Liver (tissue), 9 donors: ENCODE data around the gene GALNT1. TPM values are rescaled to one million over a fixed set of nuclear protein-coding genes. Genes with fewer than 3 reads are reported as not detected.

Experiments used
- DNase-seq: peaks from one replicate; pipeline ENCODE4 v3.0.0-alpha.2; 2017; ENCODE audit warnings: low spot score
- H3K27ac ChIP-seq, 2 donors: one replicate each; pipeline ENCODE4 v1.7.0; 2013; ENCODE audit warnings: inconsistent platforms in 2 of 2, low read length in 2 of 2, control low read depth in 1 of 2, low read depth in 1 of 2, mild to moderate bottlenecking in 1 of 2
- H3K27me3 ChIP-seq, 4 donors: one replicate each; pipeline versions ENCODE4 v1.6.1 to v1.7.0; 2013; ENCODE audit warnings: low read length in 3 of 4, inconsistent platforms in 1 of 4, mild to moderate bottlenecking in 1 of 4, moderate library complexity in 1 of 4; ENCODE audit not compliant: control insufficient read depth in 4 of 4, insufficient read depth in 4 of 4
- H3K36me3 ChIP-seq, 4 donors: one replicate each; pipeline versions ENCODE4 v1.6.1 to v1.7.0; 2013; ENCODE audit warnings: low read length in 3 of 4, mild to moderate bottlenecking in 3 of 4, low read depth in 1 of 4, moderate library complexity in 1 of 4; ENCODE audit not compliant: control insufficient read depth in 4 of 4, insufficient read depth in 3 of 4
- H3K4me1 ChIP-seq, 4 donors: one replicate each; pipeline versions ENCODE4 v1.6.1 to v1.7.0; 2013; ENCODE audit warnings: low read length in 3 of 4, mild to moderate bottlenecking in 3 of 4, moderate library complexity in 1 of 4; ENCODE audit not compliant: control insufficient read depth in 4 of 4, insufficient read depth in 4 of 4
- H3K4me3 ChIP-seq, 3 donors: one replicate each; pipeline versions ENCODE4 v1.6.1 to v1.7.0; 2013; ENCODE audit warnings: low read length in 3 of 3, control low read depth in 1 of 3, low read depth in 1 of 3, mild to moderate bottlenecking in 1 of 3
- H3K9ac ChIP-seq, 2 donors: one replicate each; pipeline ENCODE4 v1.7.0; 2013; ENCODE audit warnings: low read length in 2 of 2, mild to moderate bottlenecking in 2 of 2, moderate library complexity in 2 of 2, control low read depth in 1 of 2, low read depth in 1 of 2
- H3K9me3 ChIP-seq, 4 donors: one replicate each; pipeline versions ENCODE4 v1.6.1 to v1.7.0; 2013; ENCODE audit warnings: low read length in 3 of 4; ENCODE audit not compliant: control insufficient read depth in 4 of 4
- CTCF ChIP-seq: fragments of 150-350 bp; IDR thresholded peaks from 2 replicates; pipeline ENCODE4 v1.5.1; 2017; ENCODE audit warnings: improper control_type of control experiment, low read depth, low read length; ENCODE audit not compliant: missing input control
- FOXA1 ChIP-seq: IDR thresholded peaks from 2 replicates; pipeline ENCODE4 v1.6.1; 2016; ENCODE audit warnings: antibody characterized with exemption
- FOXA2 ChIP-seq: IDR thresholded peaks from 2 replicates; pipeline ENCODE4 v1.6.1; 2016; ENCODE audit warnings: antibody characterized with exemption
- GABPA ChIP-seq, 2 donors: IDR thresholded peaks in 1 of 2; conservative IDR thresholded peaks in 1 of 2; 2 replicates each; pipeline ENCODE4 v1.6.1; 2016; ENCODE audit warnings: antibody characterized with exemption in 2 of 2, mild to moderate bottlenecking in 1 of 2, moderate library complexity in 1 of 2
- HNF4A ChIP-seq, 2 donors: conservative IDR thresholded peaks; 2 replicates each; pipeline ENCODE4 v1.6.1; 2016; ENCODE audit warnings: antibody characterized with exemption in 2 of 2, mild to moderate bottlenecking in 2 of 2
- HNF4G ChIP-seq: IDR thresholded peaks from 2 replicates; pipeline ENCODE4 v1.6.1; 2016; ENCODE audit warnings: antibody characterized with exemption
- JUND ChIP-seq, 2 donors: IDR thresholded peaks; 2 replicates each; pipeline ENCODE4 v1.6.1; 2016; ENCODE audit warnings: antibody characterized with exemption in 2 of 2
- MAX ChIP-seq: IDR thresholded peaks from 2 replicates; pipeline ENCODE4 v1.6.1; 2016; ENCODE audit warnings: antibody characterized with exemption
- NR2F2 ChIP-seq: IDR thresholded peaks from 2 replicates; pipeline ENCODE4 v1.6.1; 2016; ENCODE audit warnings: antibody characterized with exemption
- RAD21 ChIP-seq, 2 donors: IDR thresholded peaks; 2 replicates each; pipeline ENCODE4 v1.6.1; 2016; ENCODE audit warnings: antibody characterized with exemption in 2 of 2, mild to moderate bottlenecking in 2 of 2
- REST ChIP-seq: IDR thresholded peaks from 2 replicates; pipeline ENCODE4 v1.6.1; 2016; ENCODE audit warnings: antibody characterized with exemption, mild to moderate bottlenecking
- RXRA ChIP-seq, 2 donors: IDR thresholded peaks; 2 replicates each; pipeline ENCODE4 v1.6.1; 2017 to 2018; ENCODE audit warnings: antibody characterized with exemption in 2 of 2, mild to moderate bottlenecking in 1 of 2
- SP1 ChIP-seq: IDR thresholded peaks from 2 replicates; pipeline ENCODE4 v1.6.1; 2018; ENCODE audit warnings: antibody characterized with exemption, mild to moderate bottlenecking
- TAF1 ChIP-seq: conservative IDR thresholded peaks from 2 replicates; pipeline ENCODE4 v1.6.1; 2016; ENCODE audit warnings: antibody characterized with exemption, mild to moderate bottlenecking
- YY1 ChIP-seq: IDR thresholded peaks from 2 replicates; pipeline ENCODE4 v1.6.1; 2016; ENCODE audit warnings: antibody characterized with exemption, mild to moderate bottlenecking
- ZBTB33 ChIP-seq: IDR thresholded peaks from 2 replicates; pipeline ENCODE4 v1.6.1; 2016; ENCODE audit warnings: antibody characterized with exemption
- WGBS: extraction: QIAGEN DNeasy Blood & Tissue Kit; methylation state at CpG from one replicate; pipeline ENCODE4 v1.1.7; 2013; 5-methylcytosine and 5-hydroxymethylcytosine counted together
- polyA plus RNA-seq, 2 donors: library from polyadenylated mRNA; stranded (reverse) in 1 of 2; unstranded in 1 of 2; fragments of 200-250 nt in 1 of 2; fragments of >200 nt in 1 of 2; fragmentation: Nextera tagmentation in 1 of 2; extraction: Ambion mirVana in 1 of 2; gene quantifications; one replicate each; pipeline versions ENCODE4 v1.2.1 to v1.2.3, GENCODE V29; 2013 to 2015
- total RNA-seq, 2 donors: library from RNA; depleted of rRNA; stranded (reverse); fragments of >200 nt; gene quantifications; one replicate each; pipeline ENCODE4 v1.2.3, GENCODE V29; 2014
- donor health status: healthy.
- donor health status: healthy.
- donor health status: healthy.
- donor health status: healthy.
- donor health status: healthy.

Gene GALNT1
- total and polyA plus RNA-seq, 4 donors: 13.9 to 42.2 (median 26.5) TPM

GRCh38 chr18:35584735-35585134, 3.2 kb downstream of the GALNT1 start:
- DNase-seq: no peak
- Histone ChIP-seq H3K9ac (no peak overlapping the region), H3K27ac (no peak overlapping the region), H3K4me1 (peaks cover 0 to 11% (median 2%) of the 10 kb centered on the region in 4 donors), H3K27me3 (no peaks in the 10 kb centered on the region), H3K9me3 (peaks cover 0 to 3% (median 0%) of the 10 kb centered on the region in 4 donors), H3K4me3 (no peak overlapping the region), H3K36me3 (no peaks in the 10 kb centered on the region)
- TF ChIP-seq YY1 (no peak), GABPA (IDR thresholded peaks at IDR 0.05 in 1 of 2, conservative IDR thresholded peaks at IDR 0.05 in 1 of 2) (no peak), HNF4G (no peak), CTCF (no peak), JUND (IDR thresholded peaks at IDR 0.05) (no peak), NR2F2 (no peak), FOXA2 (no peak), SP1 (no peak), MAX (no peak), FOXA1 (no peak), HNF4A (conservative IDR thresholded peaks at IDR 0.05) (no peak), RAD21 (IDR thresholded peaks at IDR 0.05) (no peak), REST (no peak), ZBTB33 (no peak)
- WGBS: 99% methylated on average over 5 of the region's 5 CpGs

GRCh38 chr18:35585608-35586007, 4.1 kb downstream of the GALNT1 start:
- Histone ChIP-seq H3K27ac (no peak overlapping the region), H3K4me1 (peaks cover 0 to 11% (median 2%) of the 10 kb centered on the region in 4 donors), H3K4me3 (no peak overlapping the region), H3K27me3 (no peaks in the 10 kb centered on the region), H3K9me3 (peaks cover 0 to 3% (median 0%) of the 10 kb centered on the region in 4 donors), H3K9ac (no peak overlapping the region), H3K36me3 (no peaks in the 10 kb centered on the region)
- DNase-seq: no peak
- whole genome bisulfite sequencing: 98% methylated on average over 1 of the region's 1 CpG
- TF ChIP-seq HNF4A (conservative IDR thresholded peaks at IDR 0.05): no peak
- TF ChIP-seq RXRA (IDR thresholded peaks at IDR 0.05): no peak
- TF ChIP-seq CTCF: no peak
- TF ChIP-seq FOXA2: no peak
- no peak for TF ChIP-seq SP1
- no peak for TF ChIP-seq RAD21 (IDR thresholded peaks at IDR 0.05)
- TF ChIP-seq TAF1: no peak
- TF ChIP-seq JUND (IDR thresholded peaks at IDR 0.05): no peak
